Neutrophil (primary cell): ENCODE data around the gene TMEM250.
A peak's percentile ranks its signal among the peaks of the same experiment; 100 is the strongest.

ENCODE experiments used
- H3K27ac ChIP-seq: fragments of 200-600 bp; sonication (generic); 2 replicates; pipeline ENCODE4 v1.5.1; 2016; ENCODE audit warnings: mild to moderate bottlenecking, moderate library complexity
- H3K27me3 ChIP-seq: fragments of 200-600 bp; sonication (generic); 2 replicates; pipeline ENCODE4 v1.6.0; 2016; ENCODE audit warnings: mild to moderate bottlenecking
- H3K36me3 ChIP-seq: fragments of 200-600 bp; sonication (generic); 2 replicates; pipeline ENCODE4 v1.5.1; 2017
- H3K4me1 ChIP-seq, 2 experiments: fragments of 200-600 bp in 1 of 2; sonication (generic) in 1 of 2; 1 replicate in 1 of 2; 2 replicates in 1 of 2; pipeline versions ENCODE4 v1.5.1 to v1.6.1; 2013 to 2016; ENCODE audit warnings: low read depth in 1 of 2, low read length in 1 of 2, mild to moderate bottlenecking in 1 of 2, moderate library complexity in 1 of 2; ENCODE audit not compliant: control insufficient read depth in 1 of 2, insufficient read depth in 1 of 2
- H3K4me3 ChIP-seq, 2 experiments: fragments of 200-600 bp in 1 of 2; sonication (generic) in 1 of 2; 1 replicate in 1 of 2; 2 replicates in 1 of 2; pipeline ENCODE4 v1.5.1; 2013 to 2016; ENCODE audit warnings: low read depth in 1 of 2, low read length in 1 of 2, mild to moderate bottlenecking in 1 of 2, moderate library complexity in 1 of 2
- H3K9me3 ChIP-seq: fragments of 200-600 bp; sonication (generic); 2 replicates; pipeline ENCODE4 v1.5.1; 2016
- CTCF ChIP-seq: fragments of 200-600 bp; sonication (generic); IDR thresholded peaks from 2 replicates; pipeline ENCODE4 v1.5.1; 2016; ENCODE audit warnings: antibody characterized with exemption

Gene TMEM250

GRCh38 chr9:136090056-136090735 is 28.5 kb downstream of the TMEM250 start:
- Histone ChIP-seq H3K4me1 (peaks cover 43 to 65% of the 10 kb centered on the region in 2 experiments), H3K9me3 (no peaks in the 10 kb centered on the region), H3K27ac (peak overlapping the region; percentile 75)

GRCh38 chr9:136089697-136090045 is 29.0 kb downstream of the TMEM250 start:
- Histone ChIP-seq H3K27ac (peak overlapping the region; percentile 75), H3K4me3 (peak overlapping the region in 1 of 2 experiments; percentile 49), H3K9me3 (no peaks in the 10 kb centered on the region), H3K4me1 (peaks cover 43 to 67% of the 10 kb centered on the region in 2 experiments), H3K27me3 (no peaks in the 10 kb centered on the region), H3K36me3 (no peaks in the 10 kb centered on the region)
- no peak for TF ChIP-seq CTCF

More at GRCh38 chr9:136090056-136090735, 28.5 kb downstream of the TMEM250 start:
- TF ChIP-seq CTCF, result no peak
- no peaks in the 10 kb centered on the region for H3K36me3 ChIP-seq
- peak overlapping the region in 1 of 2 experiments; percentile 49 for H3K4me3 ChIP-seq
- H3K27me3 ChIP-seq, result no peaks in the 10 kb centered on the region

GRCh38 chr9:136088939-136089696 is 29.6 kb downstream of the TMEM250 start:
- no peaks in the 10 kb centered on the region for H3K9me3 ChIP-seq
- peaks cover 1% of the 10 kb centered on the region for H3K36me3 ChIP-seq
- H3K4me1 ChIP-seq, result peaks cover 42 to 69% of the 10 kb centered on the region in 2 experiments
- TF ChIP-seq CTCF, result no peak
- H3K4me3 ChIP-seq, result peak overlapping the region; percentile 5 to 49
- H3K27me3 ChIP-seq, result no peaks in the 10 kb centered on the region
- H3K27ac ChIP-seq, result peak overlapping the region; percentile 75

GRCh38 chr9:136088481-136088938 is 30.2 kb downstream of the TMEM250 start:
- no peak for TF ChIP-seq CTCF
- H3K27ac ChIP-seq, result peak overlapping the region; percentile 75
- H3K9me3 ChIP-seq, result no peaks in the 10 kb centered on the region
- H3K36me3 ChIP-seq, result peaks cover 7% of the 10 kb centered on the region
- H3K4me3 ChIP-seq, result peak overlapping the region; percentile 5 to 49
- H3K4me1 ChIP-seq, result peaks cover 37 to 69% of the 10 kb centered on the region in 2 experiments
- H3K27me3 ChIP-seq, result no peaks in the 10 kb centered on the region

GRCh38 chr9:136087741-136088480 is 30.8 kb downstream of the TMEM250 start:
- peaks cover 31 to 63% of the 10 kb centered on the region in 2 experiments for H3K4me1 ChIP-seq
- no peaks in the 10 kb centered on the region for H3K9me3 ChIP-seq
- H3K36me3 ChIP-seq, result peaks cover 13% of the 10 kb centered on the region
- no peaks in the 10 kb centered on the region for H3K27me3 ChIP-seq
- no peak overlapping the region for H3K4me3 ChIP-seq
- H3K27ac ChIP-seq, result peak overlapping the region; percentile 75
- TF ChIP-seq CTCF, result no peak
